HepG2 (cell line): ENCODE results near the gene NEIL1. TPM values are rescaled to one million over a fixed set of nuclear protein-coding genes. Genes with fewer than 3 reads are reported as not detected.

ENCODE experiments used
- AGO2 ChIP-seq: fragments of 200-400 bp; formaldehyde crosslinking; optimal IDR thresholded peaks from 2 replicates; pipeline ENCODE3; 2017; ENCODE audit warnings: mild to moderate bottlenecking, low read depth, low read length, moderate library complexity
- AKAP8 ChIP-seq: sonication (generic); formaldehyde crosslinking; IDR thresholded peaks from 2 replicates; pipeline ENCODE4 v1.5.1; 2020; ENCODE audit warnings: mild to moderate bottlenecking, missing genetic modification reagents
- ATRX ChIP-seq: sonication (generic); formaldehyde crosslinking; IDR thresholded peaks from 2 replicates; pipeline ENCODE4 v1.4.0; 2020; ENCODE audit warnings: missing genetic modification reagents, borderline replicate concordance
- BRCA1 ChIP-seq: sonication (generic); formaldehyde crosslinking; IDR thresholded peaks from 2 replicates; pipeline ENCODE4 v1.4.0; 2020; ENCODE audit warnings: missing genetic modification reagents
- CBX2 ChIP-seq, 2 experiments: fragments of 200-600 bp in 1 of 2; sonication (generic); formaldehyde crosslinking in 1 of 2; IDR thresholded peaks; 2 replicates each; pipeline versions ENCODE4 v1.7.0 to v1.8.1; 2018 to 2022; ENCODE audit warnings: low read depth in 2 of 2, low read length in 1 of 2, mild to moderate bottlenecking in 1 of 2, missing genetic modification reagents in 1 of 2
- MED1 ChIP-seq: sonication (generic); formaldehyde crosslinking; IDR thresholded peaks from 2 replicates; pipeline ENCODE4 v1.4.0; 2020; ENCODE audit warnings: missing genetic modification reagents
- REL ChIP-seq: sonication (generic); formaldehyde crosslinking; conservative IDR thresholded peaks from 2 replicates; pipeline ENCODE4 v1.8.0; 2022; ENCODE audit warnings: mild to moderate bottlenecking, missing genetic modification reagents, moderate library complexity
- SATB2 ChIP-seq: sonication (generic); formaldehyde crosslinking; IDR thresholded peaks from 2 replicates; pipeline ENCODE4 v1.5.0; 2020; ENCODE audit warnings: missing genetic modification reagents
- TP53 ChIP-seq: sonication (generic); formaldehyde crosslinking; conservative IDR thresholded peaks from 2 replicates; pipeline ENCODE4 v1.4.0; 2020; ENCODE audit warnings: missing genetic modification reagents
- ZNF891 ChIP-seq: sonication (generic); formaldehyde crosslinking; IDR thresholded peaks from 2 replicates; pipeline ENCODE4 v1.5.0; 2020; ENCODE audit warnings: mild to moderate bottlenecking, missing genetic modification reagents
- polyA plus RNA-seq, 8 experiments: library from polyadenylated mRNA; depleted of rRNA in 3 of 8; stranded (reverse) in 7 of 8; unstranded in 1 of 8; fragments of >200 nt; fragmentation: Illumina TruSeq in 4 of 8; extraction: Trizol in 4 of 8; gene quantifications; 2 replicates each; pipeline versions ENCODE4 v1.2.1 to v1.2.3, GENCODE V29; 2011 to 2016; ENCODE audit warnings: low read depth in 4 of 8, missing spikeins in 1 of 8, mixed read lengths in 1 of 8; ENCODE audit not compliant: insufficient read depth in 1 of 8
- total RNA-seq, 5 experiments: library from RNA; depleted of rRNA; stranded (reverse); fragments of >200 nt; fragmentation: Illumina TruSeq; extraction: Trizol; gene quantifications; 2 replicates each; pipeline ENCODE4 v1.2.3, GENCODE V29; 2016; ENCODE audit warnings: low read depth in 1 of 5
- TF ChIP-seq, protein P1 (sequence below), 2 experiments: fragments of 450-650 bp in 1 of 2; sonication (generic) in 1 of 2; formaldehyde crosslinking in 1 of 2; IDR thresholded peaks; 2 replicates each; pipeline versions ENCODE4 v1.6.1 to v1.8.0; 2016 to 2022; ENCODE audit warnings: antibody characterized with exemption in 1 of 2, mild to moderate bottlenecking in 1 of 2, missing genetic modification reagents in 1 of 2
- TF ChIP-seq, protein P2 (sequence below): sonication (generic); formaldehyde crosslinking; IDR thresholded peaks from 2 replicates; pipeline ENCODE4 v1.5.0; 2020; ENCODE audit warnings: missing genetic modification reagents
- TF ChIP-seq, protein P3 (sequence below), 2 experiments: sonication (generic) in 1 of 2; formaldehyde crosslinking in 1 of 2; IDR thresholded peaks; 2 replicates each; pipeline versions ENCODE4 v1.4.0 to v1.6.1; 2016 to 2020; ENCODE audit warnings: borderline replicate concordance in 1 of 2, low read depth in 1 of 2, mild to moderate bottlenecking in 1 of 2, missing genetic modification reagents in 1 of 2

The NEIL1 gene
- total and polyA plus RNA-seq, 2 of the 13 experiments (the other 11 are each of a cell fraction or from before 2014, with no cell fraction given): 10.4 to 15.5 TPM

DNA sequence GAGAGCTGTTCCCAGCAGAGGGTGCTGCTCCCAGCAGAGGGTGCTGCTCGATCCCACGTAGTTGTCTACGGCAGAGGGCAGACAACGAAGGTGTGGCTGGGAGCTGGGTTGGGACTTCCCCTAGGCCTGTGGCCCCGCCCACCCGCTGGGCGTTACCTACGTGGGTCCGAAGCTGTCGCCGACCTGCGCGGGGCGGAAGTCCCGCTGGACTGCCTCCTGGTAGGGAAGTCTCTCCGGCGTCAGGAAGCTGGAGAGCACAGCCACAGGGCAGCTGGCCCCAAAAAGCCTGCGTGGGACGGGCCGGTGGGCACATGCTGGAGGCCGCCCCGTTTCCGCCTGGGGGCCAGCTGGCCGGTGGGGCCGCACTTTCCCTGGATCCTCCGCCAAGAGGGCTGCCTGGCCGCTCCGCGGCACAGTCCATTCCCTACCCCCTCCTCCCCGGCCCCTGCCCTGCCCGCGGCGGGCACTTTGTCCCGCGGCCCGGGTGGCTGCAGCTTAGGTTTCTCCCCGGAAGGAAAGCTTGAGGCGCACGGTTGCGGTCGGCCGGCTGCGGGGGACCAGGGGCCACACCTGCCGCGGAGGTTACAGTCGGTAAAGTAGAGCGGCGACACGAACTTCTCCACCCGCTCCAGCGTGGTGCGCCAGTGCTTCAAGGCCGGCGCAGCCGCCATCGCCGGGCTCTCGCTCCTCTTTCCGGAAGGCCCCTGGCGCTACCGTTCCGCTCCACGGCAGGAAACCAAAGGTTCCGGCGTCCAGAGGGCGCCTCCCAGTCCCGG is 21.3 kb downstream of the NEIL1 start, which contains the start of gene MAN2C1 (continued):
- TF ChIP-seq REL: peak; percentile 31; the same call in 1 of the 2 replicates
- TF ChIP-seq CBX2 (IDR thresholded peaks at IDR 0.05; ENCODE audit: low read depth, low read length): no peak
- TF ChIP-seq CBX2 (CRISPR knock-in tag; IDR thresholded peaks at IDR 0.05; ENCODE audit: low read depth): peak; percentile 76; the same call in 1 of the 2 replicates
- TF ChIP-seq, protein P1, sequence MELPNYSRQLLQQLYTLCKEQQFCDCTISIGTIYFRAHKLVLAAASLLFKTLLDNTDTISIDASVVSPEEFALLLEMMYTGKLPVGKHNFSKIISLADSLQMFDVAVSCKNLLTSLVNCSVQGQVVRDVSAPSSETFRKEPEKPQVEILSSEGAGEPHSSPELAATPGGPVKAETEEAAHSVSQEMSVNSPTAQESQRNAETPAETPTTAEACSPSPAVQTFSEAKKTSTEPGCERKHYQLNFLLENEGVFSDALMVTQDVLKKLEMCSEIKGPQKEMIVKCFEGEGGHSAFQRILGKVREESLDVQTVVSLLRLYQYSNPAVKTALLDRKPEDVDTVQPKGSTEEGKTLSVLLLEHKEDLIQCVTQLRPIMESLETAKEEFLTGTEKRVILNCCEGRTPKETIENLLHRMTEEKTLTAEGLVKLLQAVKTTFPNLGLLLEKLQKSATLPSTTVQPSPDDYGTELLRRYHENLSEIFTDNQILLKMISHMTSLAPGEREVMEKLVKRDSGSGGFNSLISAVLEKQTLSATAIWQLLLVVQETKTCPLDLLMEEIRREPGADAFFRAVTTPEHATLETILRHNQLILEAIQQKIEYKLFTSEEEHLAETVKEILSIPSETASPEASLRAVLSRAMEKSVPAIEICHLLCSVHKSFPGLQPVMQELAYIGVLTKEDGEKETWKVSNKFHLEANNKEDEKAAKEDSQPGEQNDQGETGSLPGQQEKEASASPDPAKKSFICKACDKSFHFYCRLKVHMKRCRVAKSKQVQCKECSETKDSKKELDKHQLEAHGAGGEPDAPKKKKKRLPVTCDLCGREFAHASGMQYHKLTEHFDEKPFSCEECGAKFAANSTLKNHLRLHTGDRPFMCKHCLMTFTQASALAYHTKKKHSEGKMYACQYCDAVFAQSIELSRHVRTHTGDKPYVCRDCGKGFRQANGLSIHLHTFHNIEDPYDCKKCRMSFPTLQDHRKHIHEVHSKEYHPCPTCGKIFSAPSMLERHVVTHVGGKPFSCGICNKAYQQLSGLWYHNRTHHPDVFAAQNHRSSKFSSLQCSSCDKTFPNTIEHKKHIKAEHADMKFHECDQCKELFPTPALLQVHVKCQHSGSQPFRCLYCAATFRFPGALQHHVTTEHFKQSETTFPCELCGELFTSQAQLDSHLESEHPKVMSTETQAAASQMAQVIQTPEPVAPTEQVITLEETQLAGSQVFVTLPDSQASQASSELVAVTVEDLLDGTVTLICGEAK (IDR thresholded peaks at IDR 0.05): peak; percentile 89
- TF ChIP-seq, protein P1 (CRISPR knock-in tag; IDR thresholded peaks at IDR 0.05): peak; percentile 39; the same call in 1 of the 2 replicates
- peak; percentile 43; the same call in 1 of the 2 replicates for TF ChIP-seq AKAP8 (CRISPR knock-in tag)
- no peak; the same call in 1 of the 2 replicates for TF ChIP-seq SATB2
- peak; percentile 67; the same call in 1 of the 2 replicates for TF ChIP-seq MED1
- peak; percentile 100 for TF ChIP-seq AGO2
- TF ChIP-seq, protein P2, sequence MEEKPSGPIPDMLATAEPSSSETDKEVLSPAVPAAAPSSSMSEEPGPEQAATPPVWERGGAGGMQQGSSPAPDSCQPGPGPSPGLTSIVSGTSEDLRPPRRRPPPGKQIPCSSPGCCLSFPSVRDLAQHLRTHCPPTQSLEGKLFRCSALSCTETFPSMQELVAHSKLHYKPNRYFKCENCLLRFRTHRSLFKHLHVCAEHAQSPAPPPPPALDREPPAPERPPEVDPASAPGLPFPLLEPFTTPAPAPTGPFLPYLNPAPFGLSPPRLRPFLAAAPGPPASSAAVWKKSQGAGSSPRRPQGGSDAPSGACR (CRISPR knock-in tag): peak; percentile 78
- TF ChIP-seq ATRX (CRISPR knock-in tag): no peak
- TF ChIP-seq, protein P3, sequence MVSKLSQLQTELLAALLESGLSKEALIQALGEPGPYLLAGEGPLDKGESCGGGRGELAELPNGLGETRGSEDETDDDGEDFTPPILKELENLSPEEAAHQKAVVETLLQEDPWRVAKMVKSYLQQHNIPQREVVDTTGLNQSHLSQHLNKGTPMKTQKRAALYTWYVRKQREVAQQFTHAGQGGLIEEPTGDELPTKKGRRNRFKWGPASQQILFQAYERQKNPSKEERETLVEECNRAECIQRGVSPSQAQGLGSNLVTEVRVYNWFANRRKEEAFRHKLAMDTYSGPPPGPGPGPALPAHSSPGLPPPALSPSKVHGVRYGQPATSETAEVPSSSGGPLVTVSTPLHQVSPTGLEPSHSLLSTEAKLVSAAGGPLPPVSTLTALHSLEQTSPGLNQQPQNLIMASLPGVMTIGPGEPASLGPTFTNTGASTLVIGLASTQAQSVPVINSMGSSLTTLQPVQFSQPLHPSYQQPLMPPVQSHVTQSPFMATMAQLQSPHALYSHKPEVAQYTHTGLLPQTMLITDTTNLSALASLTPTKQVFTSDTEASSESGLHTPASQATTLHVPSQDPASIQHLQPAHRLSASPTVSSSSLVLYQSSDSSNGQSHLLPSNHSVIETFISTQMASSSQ (IDR thresholded peaks at IDR 0.05; ENCODE audit: low read depth): no peak
- TF ChIP-seq, protein P3 (CRISPR knock-in tag; IDR thresholded peaks at IDR 0.05; ENCODE audit: borderline replicate concordance): no peak; the same call in 1 of the 2 replicates
- no peak for TF ChIP-seq TP53 (CRISPR knock-in tag)
- TF ChIP-seq ZNF891 (CRISPR knock-in tag): peak; percentile 36; the same call in 1 of the 2 replicates
- TF ChIP-seq BRCA1 (CRISPR knock-in tag): no peak; the same call in none of the 2 replicates
